Measurements from ENCODE around the gene LIMS2.

The LIMS2 gene

DNA sequence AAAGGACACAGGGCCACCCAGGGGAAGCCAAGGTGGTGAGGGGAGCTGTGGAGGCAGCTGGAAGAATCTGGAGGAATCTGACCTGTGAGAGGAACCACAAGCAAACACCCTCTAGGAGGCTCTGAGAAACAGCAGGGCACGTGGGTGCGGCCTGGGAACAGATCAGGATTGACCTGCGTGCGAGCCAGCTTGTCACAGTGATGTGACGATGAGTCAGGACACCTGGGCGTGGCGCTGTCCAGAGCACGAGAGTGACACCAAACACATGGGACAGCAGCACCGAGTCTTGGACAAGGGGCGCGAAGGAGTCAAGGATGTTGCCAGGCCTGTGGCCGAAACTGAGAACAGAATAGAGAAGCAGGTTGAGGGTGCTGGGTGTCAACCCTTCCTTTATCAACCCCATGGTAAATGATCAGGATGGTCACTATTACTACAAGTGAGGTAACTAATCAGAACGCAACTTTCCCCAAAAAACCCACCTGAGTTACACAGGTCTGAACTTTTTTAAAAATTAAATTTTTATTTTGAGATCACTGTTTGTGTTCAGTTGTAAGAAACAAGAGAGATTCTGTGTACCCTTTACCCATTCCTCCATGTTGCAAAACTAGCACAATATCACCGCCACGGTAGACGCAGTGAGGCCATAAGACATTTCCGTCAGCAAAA is 25.3 kb upstream of the LIMS2 start:
- DNase-seq = peak in 1 of 4 experiments; percentile 18

DNA sequence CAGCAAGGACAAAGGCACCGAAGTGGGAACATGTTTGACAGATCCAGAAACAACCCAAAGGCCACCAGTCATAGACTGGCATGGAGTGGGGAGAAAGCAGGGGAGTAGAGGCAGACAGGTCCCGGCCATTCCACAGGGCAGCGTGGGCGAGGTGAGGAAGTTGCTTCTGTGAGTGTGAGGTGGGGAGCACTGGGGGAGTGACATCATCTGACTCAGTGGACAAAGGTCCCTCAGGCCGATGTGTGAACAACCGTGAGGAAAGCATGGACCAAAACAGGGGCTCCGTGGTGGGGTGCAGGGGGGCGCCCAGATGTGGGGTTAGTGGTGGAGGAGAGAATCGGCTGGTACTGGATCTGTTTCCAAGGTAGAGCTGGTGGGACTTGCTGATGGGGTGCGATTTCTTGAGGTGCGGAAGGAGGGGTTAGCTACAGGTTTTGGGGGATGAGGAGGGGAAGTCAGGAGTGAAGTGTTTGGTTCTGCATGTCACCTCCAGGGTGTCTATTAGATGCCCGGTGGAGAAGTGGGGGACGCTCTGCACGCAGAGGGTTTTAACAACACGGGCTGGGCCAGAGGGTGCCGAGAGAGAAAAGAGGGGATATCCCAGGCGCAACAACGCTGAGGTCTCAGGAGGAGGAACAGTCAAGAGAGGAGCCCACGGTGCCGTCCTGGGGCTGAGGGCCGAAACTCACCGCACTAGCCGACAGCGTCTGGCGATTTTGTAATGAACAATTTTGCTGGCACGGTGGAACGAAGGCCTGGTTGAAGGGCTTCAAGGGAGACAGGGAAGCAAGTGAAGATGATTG is 23.4 kb upstream of the LIMS2 start:
- DNase-seq = no peak

DNA sequence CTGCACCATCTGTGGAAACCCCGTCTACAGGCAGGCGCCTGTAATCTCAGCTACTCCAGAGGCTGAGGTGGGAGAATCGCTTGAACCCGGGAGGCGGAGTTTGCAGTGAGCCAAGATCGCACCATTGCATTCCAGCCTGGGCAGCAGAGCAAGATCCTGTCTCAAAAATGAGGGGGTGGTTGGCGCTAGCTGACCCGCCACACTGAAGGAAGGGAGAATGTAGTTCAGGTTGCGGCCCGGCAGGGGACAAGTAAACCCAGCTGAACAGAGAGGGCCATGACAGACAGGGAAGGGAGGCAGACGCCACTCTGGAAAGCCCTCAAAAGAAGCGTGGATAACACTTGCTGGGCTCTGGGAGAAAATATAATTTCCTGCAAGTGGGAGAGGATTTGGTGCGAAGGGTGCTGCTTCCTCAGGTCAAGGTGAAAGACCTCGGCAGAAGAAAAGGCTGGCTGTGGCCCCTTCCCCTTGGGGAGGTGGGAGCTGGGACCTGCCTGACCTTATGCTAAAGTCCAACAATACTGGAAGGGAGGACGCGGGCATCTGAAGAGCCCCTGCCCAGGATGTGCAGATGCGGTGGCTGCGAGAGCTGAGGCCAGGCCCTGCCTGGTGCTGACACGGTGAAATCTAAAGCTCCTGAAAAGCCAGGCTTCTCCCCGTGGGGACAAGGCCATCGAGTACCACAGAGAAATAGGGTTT is 22.3 kb upstream of the LIMS2 start:
- DNase-seq = no peak

DNA sequence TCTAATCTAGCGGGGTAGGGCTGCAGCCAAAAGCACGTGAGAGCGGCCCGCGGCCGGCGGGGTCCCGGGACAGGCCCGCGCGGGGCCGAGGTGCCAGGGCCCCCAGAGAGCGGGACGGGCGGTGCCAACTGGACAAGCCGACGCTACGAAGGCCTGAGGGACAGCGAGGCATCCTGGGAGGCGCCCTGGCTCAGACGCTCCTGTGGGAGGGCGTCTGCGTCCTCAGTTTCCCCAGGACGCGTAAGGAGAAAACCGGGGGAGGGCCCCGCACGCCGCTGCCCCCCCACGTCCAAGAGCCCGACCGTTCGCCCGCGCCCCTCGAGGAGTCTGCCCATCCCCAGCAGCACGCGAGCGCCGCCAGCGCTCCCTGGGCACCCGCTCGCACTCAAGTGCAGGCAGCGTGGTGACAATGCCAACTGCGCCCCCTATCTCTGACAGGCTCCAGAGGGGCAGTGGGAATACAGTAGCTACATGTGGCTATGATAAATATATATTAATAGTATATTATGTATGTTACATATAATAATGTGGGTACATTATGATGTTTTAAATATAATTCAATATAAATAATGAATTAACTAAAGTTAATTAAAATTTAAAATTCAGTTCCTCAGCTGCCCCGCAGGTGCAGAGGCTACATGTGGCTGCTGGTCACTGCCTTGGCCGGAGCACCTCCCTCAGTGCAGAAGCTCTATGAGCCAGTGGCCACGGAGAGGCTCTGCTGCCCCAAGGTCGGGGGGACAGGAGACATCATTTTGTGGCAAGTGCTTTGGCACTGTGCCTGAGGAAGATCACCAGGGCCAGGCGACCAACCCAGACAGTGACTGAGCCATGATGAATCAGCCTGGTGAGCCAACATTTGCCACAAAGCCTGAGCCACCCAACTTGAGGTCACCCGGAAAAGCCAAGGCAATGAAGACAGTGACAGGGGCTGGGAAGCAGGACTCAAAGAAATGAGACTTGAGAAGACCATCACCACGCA is 20.5 kb upstream of the LIMS2 start:
- peak in 1 of 4 experiments; percentile 27 for DNase-seq

DNA sequence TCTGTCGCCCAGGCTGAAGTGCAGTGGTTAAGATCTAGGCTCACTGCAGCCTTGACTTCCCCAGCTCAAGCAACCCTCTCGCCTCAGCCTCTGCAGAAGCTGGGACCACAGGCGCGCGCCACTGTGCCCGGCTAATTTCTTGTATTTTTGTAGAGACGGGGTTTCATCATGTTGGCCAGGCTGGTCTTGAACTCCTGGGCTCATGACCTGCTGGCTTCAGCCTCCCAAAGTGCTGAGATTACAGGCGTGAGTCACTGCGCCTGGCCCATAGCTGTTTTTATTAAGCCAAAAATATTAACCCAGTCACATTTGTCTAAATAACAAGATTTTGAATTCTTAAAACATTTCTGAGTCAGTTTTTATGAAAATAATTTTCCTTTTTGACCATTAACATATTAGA is 19.7 kb upstream of the LIMS2 start:
- no peak for DNase-seq

DNA sequence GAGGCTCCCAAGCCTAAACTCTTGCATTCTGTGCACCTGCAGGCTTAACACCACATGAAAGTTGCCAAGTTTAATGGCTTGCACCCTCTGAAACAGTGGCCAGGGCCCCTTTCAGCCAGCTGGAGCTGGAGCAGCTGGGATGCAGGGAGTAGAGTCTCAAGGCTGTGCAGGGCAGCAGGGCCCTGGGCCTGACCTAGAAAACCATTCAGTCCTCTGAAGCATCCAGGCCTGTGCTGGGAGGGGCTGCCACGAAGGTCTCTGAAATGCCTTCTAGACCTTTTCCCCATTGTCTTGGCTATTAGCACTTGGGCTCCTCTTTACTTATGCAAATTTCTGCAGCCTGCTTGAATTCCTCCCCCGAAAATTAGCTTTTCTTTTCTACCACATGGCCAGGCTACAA is 15.4 kb upstream of the LIMS2 start:
- no peak for DNase-seq

DNA sequence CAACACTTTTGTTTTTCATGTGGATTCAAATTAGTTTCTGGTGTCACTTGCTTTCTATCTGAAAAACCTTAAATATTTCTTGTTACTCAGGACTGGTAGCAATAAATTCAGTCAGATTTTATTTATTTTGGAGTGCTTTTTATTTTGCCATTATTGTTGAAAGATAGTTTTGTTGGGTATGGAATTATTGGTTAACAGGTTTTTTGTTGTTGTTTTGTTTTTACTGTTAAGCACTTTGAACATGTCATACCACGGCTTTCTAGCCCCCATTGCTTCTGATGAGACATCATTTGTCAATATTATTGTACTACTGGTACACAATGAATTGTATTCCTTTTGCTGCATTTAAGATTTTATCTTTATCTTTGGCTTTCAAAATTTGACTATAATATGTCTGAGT is 13.1 kb upstream of the LIMS2 start:
- no peak for DNase-seq

DNA sequence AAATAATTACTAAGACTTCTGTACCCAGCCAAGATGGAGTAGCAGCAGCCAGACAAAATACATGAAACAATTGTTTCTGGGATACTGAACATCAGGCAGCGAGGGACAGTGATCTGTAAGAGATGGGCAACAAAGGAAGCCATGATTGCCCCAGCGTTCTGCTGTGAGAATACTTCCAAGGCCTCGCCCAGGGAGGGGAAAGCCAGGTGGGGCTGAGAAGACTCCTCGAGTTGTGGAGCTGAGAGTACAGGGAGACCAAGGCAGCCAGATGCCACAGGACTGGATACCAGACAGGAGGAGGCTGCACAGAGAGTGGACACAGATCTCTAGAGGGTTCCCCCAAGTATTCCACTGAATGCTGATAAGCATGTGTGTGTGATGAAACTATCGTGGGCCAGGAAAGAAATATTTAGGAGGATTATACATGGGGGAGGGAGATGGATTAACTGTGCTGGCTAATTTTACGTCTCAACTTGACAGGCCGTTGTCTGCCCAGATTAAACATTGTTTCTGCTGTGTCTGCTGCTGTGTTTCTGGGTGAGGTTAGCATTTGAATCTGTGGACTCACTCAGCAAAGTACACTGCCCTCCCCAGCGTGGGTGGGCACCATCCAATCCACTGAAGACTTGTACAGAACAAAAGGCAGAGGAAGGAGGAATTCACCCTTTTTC is 10.2 kb upstream of the LIMS2 start:
- DNase-seq = no peak

DNA sequence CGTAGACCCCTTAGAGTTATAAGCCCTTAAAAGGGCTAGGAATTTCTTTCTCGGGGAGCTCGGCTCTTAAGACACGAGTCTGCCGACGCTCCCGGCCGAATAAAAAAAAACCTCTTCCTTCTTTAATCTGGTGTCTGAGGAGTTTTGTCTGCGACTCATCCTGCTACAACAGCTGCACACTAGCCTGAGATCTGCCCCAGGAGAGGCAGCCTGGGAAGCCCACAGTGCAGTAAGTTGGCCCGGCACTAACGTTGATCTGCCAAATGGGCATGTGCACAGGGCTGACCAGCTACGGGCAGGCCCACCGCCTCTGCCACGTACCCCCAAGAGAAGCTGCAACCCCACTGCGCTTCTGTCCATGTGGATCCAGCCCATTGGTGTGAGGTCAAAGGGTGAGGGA is 8.4 kb upstream of the LIMS2 start:
- no peak for DNase-seq

DNA sequence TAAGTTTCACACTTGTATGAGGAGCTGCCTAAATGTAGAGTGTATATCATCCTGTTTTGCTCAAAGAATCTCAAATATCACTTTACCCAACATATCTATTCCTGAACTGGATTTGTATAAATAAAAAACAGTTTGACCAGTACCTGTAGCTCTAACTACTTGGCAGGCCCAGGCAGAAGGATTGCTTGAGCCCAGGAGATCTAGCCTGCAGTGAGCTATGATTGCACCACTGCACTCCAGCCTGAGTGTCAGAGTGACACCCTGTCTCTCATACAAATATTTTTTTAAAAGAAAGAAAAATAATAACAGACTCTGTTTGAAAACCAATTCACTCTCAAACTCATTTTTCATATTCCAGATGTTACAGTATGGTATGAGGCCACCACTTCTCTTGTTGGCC is 7.7 kb upstream of the LIMS2 start:
- no peak for DNase-seq

DNA sequence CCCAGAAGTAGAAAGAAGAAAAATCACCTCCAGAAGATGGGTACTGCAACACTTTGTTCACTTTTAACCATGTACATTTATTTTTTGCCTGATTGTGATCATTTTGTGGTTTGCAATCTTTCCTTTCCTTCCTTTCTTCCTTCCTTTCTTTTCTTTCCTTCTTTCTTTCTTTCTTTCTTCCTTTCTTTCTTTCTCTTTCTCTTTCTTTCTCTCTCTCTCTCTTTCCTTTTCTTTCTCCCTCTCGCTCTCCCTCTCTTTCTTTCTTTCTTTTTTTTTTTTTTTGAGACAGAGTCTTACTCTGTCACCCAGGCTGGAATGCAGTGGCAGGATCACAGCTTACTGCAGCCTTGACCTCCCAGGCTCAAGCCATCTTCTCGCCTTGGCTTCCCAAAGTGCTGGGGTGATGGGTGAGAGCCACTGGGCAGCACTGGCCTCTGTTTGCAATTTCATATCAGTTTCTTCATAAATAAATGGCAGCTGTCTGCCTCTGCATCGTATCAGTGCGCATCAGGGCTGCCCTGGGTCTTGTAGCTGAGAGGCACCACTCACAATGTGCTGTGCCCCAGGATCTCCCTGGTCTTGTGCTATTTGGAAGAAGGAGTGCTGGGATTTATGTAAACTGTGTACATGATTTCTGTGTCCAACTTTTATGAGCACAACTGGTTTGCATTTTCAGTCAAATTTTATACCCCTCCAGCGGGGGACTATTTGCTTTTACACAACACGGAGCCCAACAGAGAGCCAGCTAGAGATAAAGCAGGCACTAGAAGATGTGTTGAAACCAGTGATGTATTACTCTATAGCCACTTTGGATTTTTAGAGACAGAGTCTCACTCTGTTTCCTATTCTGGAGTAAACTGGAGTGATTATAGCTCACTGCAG is 6.9 kb upstream of the LIMS2 start:
- no peak for DNase-seq

DNA sequence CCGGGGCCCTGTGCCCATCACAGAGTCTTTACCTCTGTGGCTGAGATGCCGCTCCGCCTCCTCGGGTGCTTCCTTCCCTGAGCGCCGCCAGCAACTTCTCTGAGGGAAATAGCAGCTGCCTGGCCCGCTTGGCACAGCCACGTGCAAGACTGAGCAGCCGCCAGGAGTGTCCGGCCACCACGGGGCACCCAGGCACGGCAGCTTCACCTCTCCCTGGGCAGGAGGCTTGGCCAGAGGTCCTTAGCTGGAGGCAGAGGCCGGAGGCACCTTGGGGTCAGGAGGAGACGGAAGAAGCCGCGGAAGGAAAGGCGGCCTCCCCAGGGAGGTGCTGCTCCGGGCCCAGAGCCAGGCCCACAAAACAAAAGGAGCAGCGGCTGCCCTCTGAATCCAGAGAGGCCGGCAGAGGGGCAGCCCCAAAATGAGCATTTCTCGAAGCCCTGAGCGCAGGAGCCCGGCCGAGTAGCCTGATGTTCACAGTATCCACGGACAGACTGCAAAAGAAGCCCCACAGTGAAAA is 6.0 kb upstream of the LIMS2 start:
- no peak for DNase-seq

DNA sequence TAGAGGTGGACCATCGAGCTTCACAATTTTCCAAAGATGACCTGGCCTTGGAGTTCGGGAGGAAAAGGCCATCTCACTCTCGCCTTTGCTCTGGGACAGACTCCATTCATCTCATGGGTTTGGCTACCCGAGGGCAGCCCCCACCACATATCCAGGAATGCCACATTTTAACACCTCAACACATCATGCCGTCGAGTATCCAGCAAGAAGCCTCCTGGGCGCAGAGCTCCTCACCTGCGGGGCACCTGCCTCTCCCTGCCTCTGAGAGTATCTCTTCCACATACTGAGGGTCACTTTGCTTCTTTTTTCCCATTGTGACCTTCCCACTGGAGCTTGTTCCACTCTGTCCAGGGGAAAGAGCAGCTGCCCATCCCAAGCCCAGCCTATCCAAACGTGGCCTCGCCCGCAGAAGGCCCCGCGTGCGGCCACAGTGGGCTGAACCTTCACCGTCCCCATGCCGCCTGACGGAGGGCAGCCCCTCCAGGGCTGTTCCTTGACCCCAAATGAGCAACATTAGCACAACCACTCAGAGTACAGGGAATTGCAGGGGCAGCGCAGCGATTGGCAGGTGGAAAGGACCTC is 5.5 kb upstream of the LIMS2 start:
- DNase-seq = no peak

DNA sequence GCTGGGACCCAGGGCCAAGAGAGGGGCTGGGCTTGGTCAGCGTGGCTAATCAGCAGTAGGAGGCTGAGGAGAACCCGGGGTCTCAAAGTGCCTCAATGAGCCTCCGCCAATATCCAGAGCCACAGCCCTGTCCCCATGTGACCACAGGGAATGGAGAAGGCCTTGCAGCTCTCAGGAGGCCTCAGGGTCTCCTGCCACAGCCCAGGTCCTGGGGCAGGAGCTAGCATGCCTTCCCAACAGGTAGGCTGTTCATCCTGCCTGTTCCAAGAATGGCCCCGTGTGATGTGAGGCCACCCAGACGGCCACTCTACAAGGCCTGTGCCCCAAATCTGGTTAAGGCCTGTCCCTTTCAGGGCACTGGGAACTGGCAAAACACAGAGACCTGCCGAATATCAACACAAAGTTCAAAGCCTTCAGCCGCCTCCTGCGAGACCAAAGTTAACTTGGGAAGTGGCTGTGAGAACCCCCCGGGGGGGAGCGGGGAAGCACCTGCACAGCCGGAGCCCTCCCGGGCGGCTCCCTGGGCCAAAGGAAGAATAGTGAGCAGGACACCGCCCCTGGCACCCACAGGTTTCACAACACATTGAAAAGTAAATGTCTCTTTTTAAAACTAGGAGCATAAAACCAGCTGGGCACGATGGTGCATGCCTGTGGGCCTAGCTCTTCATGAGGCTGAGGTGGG is 4.5 kb upstream of the LIMS2 start:
- no peak for DNase-seq

DNA sequence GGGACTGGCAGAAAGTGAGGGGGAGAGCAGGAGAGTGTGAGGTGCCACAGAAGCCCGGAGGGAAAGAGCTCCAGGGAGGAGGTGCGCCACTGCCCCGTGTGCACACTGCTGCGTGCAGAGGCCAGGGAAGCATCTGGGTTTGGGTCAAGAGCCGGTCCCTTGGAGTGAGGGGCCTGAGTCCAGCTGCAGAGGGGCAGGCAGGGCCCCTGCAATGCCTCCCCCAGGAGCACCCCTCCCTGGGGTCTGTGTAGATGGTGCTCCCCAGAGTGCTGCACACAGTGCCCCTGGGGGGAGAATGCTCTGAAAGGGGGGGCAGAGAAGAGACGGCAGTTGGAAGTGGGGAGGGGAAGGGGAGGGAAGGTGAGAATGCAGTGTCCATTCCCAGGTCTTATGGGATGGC is 3.7 kb upstream of the LIMS2 start:
- no peak for DNase-seq

DNA sequence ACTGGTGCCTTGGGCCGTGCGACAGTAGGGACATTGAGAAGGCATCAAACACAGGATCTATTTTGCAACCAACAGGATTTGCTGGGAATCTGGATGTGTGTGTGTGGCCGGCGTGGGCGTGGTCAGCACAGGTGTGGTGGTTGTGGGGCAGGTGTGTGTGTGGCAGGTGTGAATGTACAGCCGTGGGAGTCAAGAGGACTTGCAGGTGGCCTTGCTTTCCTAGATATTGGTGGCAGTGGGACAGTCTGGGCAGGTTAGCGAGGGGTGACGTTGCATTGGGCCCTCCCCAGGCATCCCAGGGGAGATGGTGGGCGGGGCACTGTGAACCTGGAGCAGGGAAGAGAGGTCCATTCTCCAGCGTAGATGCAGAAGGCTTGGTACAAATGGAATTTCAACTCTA is 3.2 kb upstream of the LIMS2 start:
- DNase-seq = no peak

DNA sequence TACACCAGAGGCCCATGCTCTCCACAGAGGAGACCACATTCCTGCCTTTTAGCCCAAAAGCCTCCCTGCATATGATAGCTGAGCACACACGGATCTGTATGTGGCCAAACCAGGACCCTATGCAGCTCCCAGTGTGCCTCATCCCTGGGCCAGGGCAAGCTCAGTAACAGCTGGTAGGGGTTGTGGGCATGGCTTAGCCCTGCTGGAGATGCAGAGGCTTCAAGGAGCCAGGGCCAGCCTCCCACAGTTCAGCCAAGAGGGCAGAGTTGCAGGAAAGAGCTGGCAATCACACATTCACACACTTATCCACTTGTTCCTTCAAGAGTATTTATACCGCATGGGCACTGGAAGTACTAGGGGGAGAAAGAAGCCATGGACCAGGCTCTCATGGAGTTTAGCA is 1.6 kb upstream of the LIMS2 start:
- DNase-seq = no peak

DNA sequence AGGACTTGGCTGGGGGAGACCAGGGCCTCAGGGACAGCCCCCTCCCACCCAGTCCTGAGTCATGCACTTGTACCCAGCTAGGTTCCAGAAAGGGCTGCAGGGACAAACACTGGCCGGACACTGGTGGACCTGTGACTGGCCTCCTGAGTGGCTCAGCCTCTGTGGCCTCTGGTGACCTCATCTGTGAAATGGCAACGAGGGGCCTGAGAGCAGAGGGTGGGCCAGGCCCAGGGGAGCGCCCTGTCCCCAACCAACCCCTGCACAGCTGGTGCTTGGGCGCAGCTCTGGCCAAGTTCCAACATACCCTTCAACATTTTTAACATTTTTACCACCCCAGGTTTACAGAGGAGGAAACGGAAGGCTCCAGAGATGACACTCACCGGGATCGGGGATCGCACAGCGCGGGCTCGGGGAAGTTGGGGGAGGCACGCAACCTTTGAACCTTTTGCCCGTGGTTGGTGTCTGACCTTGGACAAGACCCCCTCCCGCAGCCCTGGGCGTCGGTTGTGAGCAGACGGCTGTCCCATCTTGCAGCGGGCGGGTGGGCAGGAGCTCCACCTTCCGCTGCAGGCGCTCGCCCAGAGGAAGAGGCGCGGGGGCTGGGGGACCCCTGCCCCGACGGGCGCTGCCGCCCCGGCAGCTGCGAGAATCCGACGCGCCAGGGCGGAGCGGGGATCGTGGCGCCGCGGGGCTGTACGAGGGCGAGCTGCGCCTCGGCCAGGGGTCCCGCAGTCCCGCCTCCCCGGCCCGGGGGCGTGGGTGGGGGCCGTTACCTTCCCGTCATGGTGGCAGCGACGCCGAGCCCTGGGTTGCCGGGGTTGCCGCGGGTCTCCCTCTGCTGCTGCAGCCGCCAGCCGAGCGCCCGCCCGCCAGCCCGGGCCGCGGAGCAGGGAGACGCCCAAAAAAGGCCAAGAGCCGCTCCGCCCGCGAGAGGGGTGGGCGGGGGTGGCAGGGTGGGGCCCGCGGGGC is 805 bp downstream of the LIMS2 start:
- DNase-seq = no peak
